DMS114 treated with DMSO at 0.1 percent for 48 hours (cell line): ENCODE measurements around the gene POLR2E.

Experiments
- DNase-seq: peaks from one replicate; lab custom pipeline; 2025; ENCODE audit not compliant: unreplicated experiment; lab: John Stamatoyannopoulos, UW

The POLR2E gene

DNA sequence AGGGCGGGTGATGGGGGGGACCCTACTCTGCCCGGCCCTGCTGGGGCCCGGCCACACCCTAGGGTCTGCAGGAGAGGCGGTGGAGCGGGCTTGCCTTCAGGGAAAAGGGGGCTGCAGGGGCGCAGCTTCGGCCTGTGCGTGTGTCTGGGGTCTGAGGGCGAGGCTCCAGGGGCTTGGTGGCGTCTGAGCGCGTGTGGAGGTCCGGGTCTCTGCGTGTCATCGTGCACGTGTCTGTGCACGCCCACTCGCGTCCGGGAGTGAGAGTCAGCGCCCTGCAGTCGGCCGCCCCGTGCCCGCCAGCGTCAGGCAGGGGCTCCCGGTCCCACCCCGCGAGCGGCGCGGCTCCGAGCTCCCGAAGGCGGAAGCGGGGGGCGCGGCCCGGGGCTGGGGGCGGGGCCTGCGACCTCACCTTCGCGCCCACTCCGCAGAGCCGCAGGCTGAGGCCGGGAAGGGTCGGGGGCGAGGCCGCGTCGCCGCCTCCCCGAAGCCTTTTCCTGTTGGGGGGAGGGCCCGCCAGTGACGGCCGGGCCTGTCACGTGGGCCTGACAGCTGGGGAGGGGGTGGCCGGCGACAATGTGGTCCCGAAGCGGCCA is 28.3 kb downstream of the POLR2E start, which contains the start of gene ARHGAP45:
TSS of gene ARHGAP45 (plus strand) at position 420 of the 593 bp plus-strand sequence. CDS start 239 bp downstream, outside the sequence.
- DNase-seq, result no peak

DNA sequence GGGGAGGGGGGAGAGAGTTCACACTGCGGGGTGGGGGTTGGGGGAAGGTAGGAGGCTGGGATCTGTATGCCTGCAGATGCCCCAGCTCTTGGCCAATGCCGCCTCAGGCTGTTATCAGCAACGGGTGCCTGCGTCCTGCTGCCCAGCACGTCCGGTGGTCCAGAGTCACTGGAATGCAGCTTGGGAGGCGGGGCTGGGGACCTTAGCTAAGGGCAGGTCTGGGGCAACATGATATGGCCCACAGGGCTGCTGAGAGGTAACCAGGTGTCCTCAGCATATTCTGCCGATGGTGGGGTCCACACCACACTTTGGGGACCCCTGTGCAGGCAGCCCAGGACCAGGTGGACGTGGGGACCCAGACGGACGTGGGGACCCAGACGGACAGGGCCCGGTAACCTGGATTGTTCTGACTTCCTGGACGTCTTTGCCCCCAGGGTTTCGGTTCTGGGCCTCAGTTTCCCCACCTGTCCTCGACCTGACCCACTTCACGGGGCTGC is 28.9 kb downstream of the POLR2E start:
- DNase-seq, result no peak

DNA sequence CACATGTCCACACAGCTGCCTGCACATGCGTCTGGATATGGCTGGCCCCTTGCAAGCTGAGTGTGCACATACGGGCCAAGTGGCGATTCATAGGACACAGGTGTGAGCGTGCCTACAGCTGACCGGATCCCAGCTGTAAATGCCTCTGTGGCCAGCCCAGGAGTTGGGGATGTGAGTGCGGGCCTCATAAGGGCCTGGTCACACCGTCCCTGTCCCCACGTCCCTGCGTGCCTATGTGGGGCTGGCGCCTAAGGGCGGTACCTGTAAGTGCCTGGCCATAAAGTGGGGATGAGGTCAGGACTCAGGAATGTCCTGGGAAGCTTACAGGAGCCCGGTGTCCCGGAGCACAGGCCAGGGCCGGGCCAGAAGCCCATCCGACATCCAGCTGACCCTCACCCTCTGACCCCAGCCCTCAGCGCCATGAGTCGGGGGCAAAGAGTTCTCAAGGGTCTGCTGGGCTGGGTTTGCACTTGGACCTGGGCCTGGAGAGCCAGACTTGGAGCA is 29.5 kb downstream of the POLR2E start:
- no peak for DNase-seq

DNA sequence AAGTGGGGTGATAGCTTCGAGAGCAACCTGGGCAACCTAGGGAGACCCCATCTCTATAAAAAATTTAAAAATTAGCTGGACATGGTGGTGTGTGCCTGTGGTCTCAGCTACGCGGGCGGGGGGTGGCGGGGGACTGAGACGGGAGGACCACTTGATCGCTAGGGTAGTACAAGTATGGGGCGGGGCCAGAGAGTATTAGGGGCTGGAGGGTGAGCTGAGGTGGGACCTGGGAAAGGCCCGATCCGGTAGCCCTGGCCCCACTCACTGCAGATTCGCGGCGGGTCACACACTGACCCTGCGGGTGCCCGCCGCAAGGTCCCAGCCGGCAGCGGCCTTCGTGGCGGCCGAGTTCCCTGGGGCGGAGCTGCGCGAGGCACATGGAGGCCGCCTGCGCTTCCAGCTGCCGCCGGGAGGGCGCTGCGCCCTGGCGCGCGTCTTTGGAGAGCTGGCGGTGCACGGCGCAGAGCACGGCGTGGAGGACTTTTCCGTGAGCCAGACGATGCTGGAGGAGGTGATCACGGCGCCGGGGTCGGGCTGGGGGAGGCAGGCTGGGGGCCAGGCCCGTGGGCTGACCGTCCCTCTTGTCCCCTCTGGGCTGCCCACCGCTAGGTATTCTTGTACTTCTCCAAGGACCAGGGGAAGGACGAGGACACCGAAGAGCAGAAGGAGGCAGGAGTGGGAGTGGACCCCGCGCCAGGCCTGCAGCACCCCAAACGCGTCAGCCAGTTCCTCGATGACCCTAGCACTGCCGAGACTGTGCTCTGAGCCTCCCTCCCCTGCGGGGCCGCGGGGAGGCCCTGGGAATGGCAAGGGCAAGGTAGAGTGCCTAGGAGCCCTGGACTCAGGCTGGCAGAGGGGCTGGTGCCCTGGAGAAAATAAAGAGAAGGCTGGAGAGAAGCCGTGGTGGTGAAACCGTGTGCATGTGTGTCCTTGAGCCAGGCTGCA is 30.2 kb downstream of the POLR2E start:
- DNase-seq, result no peak

DNA sequence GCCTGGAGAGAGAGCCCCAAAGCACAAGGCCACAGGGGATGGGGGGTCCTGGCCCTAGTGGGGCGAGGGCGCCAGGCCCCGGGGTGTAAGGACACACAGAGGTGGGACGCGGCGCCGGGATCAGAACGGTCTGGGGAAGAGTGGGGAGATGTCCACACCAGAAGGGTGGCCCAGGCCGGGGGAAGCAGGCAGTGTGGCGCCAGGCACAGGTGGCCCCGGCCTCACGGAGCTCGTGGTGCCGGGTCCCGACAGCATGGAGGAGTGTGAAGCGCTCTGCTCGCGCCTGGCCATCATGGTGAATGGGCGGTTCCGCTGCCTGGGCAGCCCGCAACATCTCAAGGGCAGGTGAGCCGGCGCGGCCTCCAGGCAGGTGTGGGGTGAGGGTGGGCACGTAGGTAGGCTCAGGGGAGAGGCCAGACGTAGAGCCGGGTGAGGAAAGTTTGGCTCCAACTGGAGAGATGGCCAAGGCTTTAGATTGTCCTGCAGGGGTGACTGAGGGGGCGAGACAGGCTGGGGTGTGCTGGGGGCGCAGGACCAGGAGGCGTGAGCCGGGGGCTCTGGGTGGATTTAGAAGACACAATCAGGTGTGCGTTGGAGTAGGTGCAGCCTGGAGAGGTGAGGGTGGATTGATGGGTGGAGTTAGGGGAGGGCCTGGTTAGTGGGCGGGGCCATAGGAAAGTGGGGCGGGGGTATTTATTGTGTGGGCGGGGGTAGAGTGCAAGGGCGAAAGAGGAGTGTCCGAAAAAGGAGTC is 31.1 kb downstream of the POLR2E start:
- DNase-seq, result no peak

DNA sequence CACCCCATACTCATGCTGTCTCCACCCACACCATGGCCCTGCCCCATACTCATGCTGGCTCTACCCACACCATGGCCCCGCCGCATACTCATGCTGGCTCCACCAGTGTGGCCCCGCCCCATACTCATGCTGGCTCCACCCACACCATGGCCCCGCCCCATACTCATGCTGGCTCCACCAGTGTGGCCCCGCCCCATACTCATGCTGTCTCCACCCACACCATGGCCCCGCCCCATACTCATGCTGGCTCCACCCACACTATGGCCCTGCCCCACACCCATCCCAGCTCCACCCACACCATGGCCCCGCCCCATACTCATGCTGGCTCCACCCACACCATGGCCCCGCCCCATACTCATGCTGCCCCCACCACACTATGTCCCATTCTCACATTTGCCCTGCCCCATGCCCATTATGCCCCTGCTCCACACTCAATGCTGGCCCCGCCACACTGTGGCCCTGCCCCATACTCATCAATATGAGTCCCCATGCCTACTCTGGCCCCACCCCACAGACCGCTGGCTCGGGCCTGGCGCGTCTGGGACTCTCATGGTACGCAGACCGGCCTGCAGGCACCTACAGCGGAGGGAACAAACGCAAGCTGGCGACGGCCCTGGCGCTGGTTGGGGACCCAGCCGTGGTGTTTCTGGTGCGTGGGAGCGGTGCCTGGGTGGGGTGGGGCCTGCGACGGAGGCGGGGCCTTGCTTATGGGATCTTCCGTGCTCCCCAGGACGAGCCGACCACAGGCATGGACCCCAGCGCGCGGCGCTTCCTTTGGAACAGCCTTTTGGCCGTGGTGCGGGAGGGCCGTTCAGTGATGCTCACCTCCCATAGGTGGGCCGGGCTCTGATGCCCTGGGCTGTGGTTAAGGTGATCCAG is 31.9 kb downstream of the POLR2E start:
- no peak for DNase-seq

DNA sequence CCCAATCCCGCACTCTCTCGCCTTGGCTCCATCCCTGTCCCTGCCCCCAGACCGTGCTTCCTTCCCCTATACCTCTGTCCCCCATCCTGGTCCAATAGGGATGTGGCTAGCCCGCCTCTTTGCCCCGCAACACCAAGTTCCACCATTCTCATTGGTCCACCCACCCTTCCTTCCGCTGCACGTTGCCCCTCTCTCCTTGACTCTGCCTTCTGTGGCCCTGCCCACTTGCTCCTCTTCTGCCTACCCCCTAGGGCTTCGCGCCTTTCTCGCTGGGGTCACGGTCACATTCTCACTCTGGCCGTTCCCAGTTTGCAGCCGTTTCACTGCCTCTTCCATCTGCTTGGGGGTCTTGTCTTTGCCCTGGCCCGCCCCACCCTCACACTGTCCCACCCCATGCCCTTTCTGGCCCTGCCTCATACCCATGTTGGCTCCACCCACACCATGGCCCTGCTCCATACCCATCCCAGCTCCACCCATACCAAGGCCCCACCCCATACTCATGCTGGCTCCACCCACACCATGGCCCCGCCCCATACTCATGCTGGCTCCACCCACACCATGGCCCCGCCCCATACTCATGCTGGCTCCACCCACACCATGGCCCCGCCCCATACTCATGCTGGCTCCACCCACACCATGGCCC is 32.7 kb downstream of the POLR2E start:
- no peak for DNase-seq

DNA sequence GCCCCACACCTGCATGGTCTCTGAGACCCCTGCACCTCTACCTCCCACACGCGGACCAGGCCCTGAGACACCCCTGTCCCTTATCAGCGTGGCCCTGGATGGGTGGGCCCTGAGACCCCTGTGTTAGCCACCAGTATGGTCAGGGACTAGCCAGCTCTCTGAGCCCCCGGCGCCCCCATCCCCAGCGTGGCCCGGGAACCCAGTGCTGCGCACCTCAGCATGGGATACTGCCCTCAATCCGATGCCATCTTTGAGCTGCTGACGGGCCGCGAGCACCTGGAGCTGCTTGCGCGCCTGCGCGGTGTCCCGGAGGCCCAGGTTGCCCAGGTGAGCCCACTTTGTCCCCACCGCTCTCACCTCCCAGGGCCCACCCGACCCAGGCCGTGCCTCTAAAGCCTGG is 33.2 kb downstream of the POLR2E start:
- DNase-seq, result no peak

DNA sequence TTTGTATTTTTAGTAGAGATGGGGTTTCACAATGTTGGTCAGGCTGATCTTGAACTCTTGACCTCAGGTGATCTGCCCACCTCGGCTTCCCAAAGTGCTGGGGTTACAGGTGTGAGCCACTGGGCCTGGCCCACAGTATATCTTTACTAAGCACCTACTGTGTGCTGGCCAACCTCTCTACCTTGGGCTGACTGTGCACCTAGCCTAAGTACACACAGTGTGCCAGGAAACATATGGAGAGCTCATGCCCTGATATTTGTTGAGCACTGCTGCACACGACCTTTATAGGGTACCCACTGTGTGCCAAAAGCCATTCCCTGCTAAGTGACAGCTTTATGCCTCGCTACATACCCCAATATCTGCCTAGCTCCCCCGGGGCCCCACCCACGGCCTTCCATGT is 34.5 kb downstream of the POLR2E start:
- DNase-seq, result no peak

DNA sequence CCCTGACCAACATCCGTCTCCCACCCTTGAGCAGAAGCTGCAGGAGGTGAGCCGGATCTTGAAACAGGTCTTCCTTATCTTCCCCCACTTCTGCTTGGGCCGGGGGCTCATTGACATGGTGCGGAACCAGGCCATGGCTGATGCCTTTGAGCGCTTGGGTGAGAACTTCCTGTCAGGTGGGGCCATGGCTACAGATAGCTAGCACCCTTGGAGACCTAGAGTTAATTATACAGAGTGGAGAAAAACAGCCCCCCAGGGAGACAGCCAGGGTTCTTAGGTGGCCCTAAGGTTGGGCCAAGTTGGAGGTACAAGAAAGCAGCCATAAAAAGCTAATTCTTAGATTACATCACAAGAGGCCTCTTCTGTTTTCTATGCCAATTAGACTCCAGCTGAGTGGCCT is 37.1 kb downstream of the POLR2E start:
- no peak for DNase-seq

DNA sequence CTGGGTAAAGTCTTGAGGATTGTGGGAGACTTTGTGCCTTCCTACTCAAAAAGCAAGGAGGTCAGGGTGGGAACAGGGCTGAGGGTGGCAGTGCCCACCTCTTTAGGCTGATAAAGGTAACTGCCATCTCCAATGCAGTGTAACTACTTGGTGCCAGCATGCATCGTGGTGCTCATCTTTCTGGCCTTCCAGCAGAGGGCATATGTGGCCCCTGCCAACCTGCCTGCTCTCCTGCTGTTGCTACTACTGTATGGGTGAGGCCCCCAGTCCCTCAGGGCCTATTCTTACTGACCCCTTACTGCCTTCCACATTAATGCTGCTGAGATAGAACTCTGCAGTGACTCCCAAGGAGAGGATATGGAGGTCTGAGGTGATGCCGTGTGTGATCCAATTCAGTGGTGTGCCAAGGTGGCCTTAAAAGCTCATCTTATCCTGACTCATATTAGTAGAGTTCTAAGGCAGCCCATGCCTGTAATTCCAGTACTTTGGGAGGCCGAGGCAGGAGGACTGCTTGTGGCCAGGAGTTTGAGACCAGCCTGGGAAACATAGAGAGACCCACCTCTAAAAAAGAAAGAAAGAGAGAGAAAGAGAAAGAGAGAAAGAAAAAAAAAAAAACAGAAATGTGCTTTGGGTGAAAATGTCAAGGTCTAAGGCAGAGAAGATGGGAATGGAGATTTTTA is 37.9 kb downstream of the POLR2E start:
- DNase-seq, result peak; percentile 49

DNA sequence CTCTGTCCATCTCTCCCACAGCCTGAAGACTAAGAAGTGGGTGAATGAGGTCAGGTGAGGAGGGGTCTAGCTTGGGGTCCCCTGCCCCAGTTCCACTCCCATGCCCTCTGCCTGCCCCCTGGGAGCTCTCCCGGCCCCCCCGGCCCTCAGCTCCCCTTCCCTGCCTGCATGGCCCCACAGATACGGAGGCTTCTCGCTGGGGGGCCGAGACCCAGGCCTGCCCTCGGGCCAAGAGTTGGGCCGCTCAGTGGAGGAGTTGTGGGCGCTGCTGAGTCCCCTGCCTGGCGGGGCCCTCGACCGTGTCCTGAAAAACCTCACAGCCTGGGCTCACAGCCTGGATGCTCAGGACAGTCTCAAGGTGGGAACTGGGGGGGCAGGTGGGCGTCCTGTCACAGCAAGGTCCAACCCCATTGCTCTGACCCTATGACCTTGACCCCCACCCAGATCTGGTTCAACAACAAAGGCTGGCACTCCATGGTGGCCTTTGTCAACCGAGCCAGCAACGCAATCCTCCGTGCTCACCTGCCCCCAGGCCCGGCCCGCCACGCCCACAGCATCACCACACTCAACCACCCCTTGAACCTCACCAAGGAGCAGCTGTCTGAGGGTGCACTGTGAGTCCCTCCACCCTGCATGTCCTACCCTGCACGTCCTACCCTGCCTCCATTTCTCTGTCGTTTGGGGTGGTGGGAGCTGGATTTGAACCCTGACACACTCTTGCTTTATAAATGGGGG is 39.1 kb downstream of the POLR2E start:
- DNase-seq, result no peak

DNA sequence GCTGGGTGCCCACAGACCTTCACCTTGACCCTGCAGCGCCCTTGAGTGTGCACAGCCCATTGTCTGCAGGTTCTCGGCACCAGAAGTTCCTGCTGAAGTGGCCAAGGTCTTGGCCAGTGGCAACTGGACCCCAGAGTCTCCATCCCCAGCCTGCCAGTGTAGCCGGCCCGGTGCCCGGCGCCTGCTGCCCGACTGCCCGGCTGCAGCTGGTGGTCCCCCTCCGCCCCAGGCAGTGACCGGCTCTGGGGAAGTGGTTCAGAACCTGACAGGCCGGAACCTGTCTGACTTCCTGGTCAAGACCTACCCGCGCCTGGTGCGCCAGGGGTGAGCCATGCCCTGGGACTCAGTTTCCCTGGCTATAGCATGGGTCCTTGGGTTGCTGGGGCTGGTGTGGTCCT is 40.1 kb downstream of the POLR2E start:
- DNase-seq, result no peak

DNA sequence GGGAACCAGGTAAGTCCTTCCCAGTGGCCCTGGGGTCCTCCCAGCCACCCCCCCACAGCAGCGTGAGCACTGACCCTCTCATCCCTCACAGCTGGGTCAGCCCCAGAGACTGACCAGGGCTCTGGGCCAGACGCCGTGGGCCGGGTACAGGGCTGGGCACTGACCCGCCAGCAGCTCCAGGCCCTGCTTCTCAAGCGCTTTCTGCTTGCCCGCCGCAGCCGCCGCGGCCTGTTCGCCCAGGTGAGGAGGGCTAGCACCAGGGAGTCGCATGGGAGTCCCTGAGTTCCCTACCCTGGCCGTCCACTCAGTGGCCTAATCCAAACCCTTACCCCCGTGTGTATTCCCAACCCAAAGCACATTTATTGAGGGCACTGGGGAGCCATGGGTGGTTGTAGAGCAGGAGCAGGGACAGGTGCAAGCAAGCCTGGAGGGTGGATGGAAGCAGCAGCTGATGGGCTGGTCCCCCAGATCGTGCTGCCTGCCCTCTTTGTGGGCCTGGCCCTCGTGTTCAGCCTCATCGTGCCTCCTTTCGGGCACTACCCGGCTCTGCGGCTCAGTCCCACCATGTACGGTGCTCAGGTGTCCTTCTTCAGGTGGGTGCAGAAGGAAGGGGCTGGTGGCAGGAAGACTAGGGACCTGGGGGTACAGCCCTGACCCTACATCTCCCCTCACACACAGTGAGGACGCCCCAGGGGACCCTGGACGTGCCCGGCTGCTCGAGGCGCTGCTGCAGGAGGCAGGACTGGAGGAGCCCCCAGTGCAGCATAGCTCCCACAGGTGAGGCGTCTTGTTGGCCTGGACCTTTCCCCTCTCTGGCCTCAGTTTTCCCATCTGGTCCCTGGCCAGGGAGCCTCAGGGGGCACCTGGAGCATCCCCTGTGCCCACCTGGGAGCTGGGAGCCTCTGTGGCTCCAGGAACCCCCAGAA is 40.8 kb downstream of the POLR2E start:
- DNase-seq, result no peak

DNA sequence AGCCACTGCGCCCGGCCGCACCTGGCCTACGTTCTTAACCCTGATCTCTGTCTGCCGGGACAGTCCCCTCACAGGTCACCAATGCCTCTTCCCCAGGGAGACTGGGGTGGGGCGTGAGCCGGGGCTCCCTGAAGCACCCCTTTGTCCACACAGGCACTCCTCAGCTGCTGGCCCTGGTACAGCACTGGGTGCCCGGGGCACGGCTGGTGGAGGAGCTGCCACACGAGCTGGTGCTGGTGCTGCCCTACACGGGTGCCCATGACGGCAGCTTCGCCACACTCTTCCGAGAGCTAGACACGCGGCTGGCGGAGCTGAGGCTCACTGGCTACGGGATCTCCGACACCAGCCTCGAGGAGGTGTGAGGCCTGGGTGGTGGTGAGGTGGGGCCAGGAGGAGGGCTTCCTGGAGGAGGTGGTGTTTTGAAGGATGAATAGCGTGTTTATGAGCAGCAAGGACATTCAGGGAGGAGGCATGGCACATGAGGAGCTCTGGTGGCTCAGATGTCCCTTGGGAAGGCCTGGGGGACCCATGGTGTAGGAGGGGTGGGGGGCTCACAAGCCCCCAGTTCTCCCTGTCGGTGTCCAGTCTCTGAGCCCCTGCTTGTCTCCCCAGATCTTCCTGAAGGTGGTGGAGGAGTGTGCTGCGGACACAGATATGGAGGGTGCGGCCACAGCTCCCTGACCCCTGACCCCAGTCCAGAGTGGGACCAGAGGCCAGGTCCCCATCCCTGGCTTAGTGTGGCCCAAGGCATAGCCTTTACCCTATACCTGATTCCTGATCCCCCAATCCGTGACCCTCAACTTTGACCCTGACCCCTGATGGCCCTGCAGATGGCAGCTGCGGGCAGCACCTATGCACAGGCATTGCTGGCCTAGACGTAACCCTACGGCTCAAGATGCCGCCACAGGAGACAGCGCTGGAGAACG is 41.7 kb downstream of the POLR2E start:
- no peak for DNase-seq

DNA sequence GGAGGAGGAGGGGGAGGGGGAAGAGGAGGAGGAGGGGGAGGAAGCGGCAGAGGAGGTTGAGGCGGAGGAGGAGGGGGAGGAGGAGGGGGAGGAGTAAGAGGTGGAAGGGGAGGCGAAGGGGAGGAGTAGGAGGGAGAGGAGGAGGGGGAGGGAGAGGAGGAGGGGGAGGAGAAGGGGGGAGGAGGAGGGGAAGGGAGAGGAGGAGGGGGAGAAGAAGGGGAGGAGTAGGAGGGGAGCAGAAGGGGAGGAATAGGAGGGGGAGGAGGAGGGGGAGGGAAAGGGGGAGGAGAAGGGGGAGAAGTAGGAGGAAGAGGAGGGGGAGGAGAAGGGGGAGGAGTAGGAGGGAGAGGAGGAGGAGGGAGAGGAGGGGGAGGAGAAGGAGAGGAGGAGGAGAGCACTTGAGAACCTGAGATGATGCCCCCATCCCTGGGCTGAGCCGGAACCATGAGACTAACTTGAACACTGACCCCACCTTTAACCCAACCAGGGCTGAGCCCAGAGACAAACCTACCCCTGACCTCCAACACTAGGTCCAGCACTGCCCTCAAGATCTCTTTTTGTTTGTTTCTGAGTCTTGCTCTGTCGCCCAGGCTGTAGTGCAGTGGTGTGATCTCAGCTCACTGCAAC is 42.7 kb downstream of the POLR2E start:
- DNase-seq, result no peak
